Hematopoietic multipotent progenitor cell (in vitro differentiated cells): ENCODE results near the gene HDAC4. TPM values are rescaled to one million over a fixed set of nuclear protein-coding genes. Genes with fewer than 3 reads are reported as not detected.

Source experiments
- DNase-seq, 3 donors: peaks; one replicate each; pipeline ENCODE4 v3.0.0-alpha.2; 2011 to 2015; ENCODE audit warnings: low read depth in 2 of 3, low spot score in 2 of 3
- total RNA-seq: library from RNA; depleted of rRNA; stranded (reverse); fragments of >200 nt; gene quantifications from one replicate; pipeline ENCODE4 v1.2.3, GENCODE V29; 2012

The HDAC4 gene
- total RNA-seq, 1 donor, result 34.2 TPM

GRCh38 chr2:239385096-239386000 is 15.5 kb downstream of the HDAC4 start:
- no peak for DNase-seq

GRCh38 chr2:239383759-239384156 is 17.1 kb downstream of the HDAC4 start:
- no peak for DNase-seq

- DNase-seq, result no peak
These were observed 17.6 kb downstream of the HDAC4 start for GRCh38 chr2:239383036-239383758.

GRCh38 chr2:239382384-239382880 is 18.4 kb downstream of the HDAC4 start:
- no peak for DNase-seq

- DNase-seq, result no peak
These were observed 19.1 kb downstream of the HDAC4 start for GRCh38 chr2:239381709-239382134.

- DNase-seq, result peak; percentile 53 to 64 (median 53)
These were observed 19.8 kb downstream of the HDAC4 start for GRCh38 chr2:239380831-239381708.

GRCh38 chr2:239379641-239380170 is 21.1 kb downstream of the HDAC4 start:
- no peak for DNase-seq

GRCh38 chr2:239378918-239379640 is 21.7 kb downstream of the HDAC4 start:
- no peak for DNase-seq

GRCh38 chr2:239378021-239378917 is 22.6 kb downstream of the HDAC4 start:
- no peak for DNase-seq

- no peak for DNase-seq
These were observed 23.2 kb downstream of the HDAC4 start for GRCh38 chr2:239377591-239377990.

GRCh38 chr2:239376942-239377531 is 23.8 kb downstream of the HDAC4 start:
- DNase-seq, result no peak

GRCh38 chr2:239376351-239376750 is 24.5 kb downstream of the HDAC4 start:
- DNase-seq, result no peak

GRCh38 chr2:239375278-239376061 is 25.4 kb downstream of the HDAC4 start:
- no peak for DNase-seq

GRCh38 chr2:239374896-239375277 is 25.9 kb downstream of the HDAC4 start:
- no peak for DNase-seq

GRCh38 chr2:239372835-239373234 is 28.0 kb downstream of the HDAC4 start:
- no peak for DNase-seq

GRCh38 chr2:239371726-239372686 is 28.8 kb downstream of the HDAC4 start:
- DNase-seq, result no peak
